MM.1S (cell line): ENCODE data around the gene HDAC9.

Experiments used
- EZH2phosphoT487 ChIP-seq: fragments of 300-600 bp; sonication (generic); IDR thresholded peaks from 2 replicates; pipeline ENCODE4 v1.6.1; 2018; ENCODE audit warnings: antibody characterized with exemption, low read length
- TF ChIP-seq, protein P1 (sequence below): fragments of 300-600 bp; sonication (generic); IDR thresholded peaks from 2 replicates; pipeline ENCODE4 v1.5.1; 2016; ENCODE audit warnings: antibody characterized with exemption, low read length, mixed read lengths

GRCh38 chr7:18724318-18724717, 228.8 kb downstream of the HDAC9 start:
- TF ChIP-seq, protein P1, sequence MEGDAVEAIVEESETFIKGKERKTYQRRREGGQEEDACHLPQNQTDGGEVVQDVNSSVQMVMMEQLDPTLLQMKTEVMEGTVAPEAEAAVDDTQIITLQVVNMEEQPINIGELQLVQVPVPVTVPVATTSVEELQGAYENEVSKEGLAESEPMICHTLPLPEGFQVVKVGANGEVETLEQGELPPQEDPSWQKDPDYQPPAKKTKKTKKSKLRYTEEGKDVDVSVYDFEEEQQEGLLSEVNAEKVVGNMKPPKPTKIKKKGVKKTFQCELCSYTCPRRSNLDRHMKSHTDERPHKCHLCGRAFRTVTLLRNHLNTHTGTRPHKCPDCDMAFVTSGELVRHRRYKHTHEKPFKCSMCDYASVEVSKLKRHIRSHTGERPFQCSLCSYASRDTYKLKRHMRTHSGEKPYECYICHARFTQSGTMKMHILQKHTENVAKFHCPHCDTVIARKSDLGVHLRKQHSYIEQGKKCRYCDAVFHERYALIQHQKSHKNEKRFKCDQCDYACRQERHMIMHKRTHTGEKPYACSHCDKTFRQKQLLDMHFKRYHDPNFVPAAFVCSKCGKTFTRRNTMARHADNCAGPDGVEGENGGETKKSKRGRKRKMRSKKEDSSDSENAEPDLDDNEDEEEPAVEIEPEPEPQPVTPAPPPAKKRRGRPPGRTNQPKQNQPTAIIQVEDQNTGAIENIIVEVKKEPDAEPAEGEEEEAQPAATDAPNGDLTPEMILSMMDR = no peak
- no peak for TF ChIP-seq EZH2phosphoT487
